GM23338 (cell line): Measurements from ENCODE around the gene ZNF697. TPM values are rescaled to one million over a fixed set of nuclear protein-coding genes. Genes with fewer than 3 reads are reported as not detected.

Source experiments
- ATAC-seq: fragments of 200-7000 bp; cut with Tn5 transposase; 3 replicates; pipeline ENCODE4 v1.9.1; 2020
- DNase-seq: peaks from one replicate; pipeline ENCODE4 v3.0.0-alpha.2; 2015; ENCODE audit warnings: low spot score
- H2AFZ ChIP-seq: fragments of 200-600 bp; sonication (generic); 2 replicates; pipeline ENCODE4 v1.8.0; 2016; ENCODE audit warnings: antibody characterized with exemption, mild to moderate bottlenecking, moderate library complexity
- H3F3A ChIP-seq: fragments of 200-600 bp; sonication (generic); replicated peaks from 2 replicates; pipeline ENCODE4 v1.8.0; 2017; ENCODE audit warnings: antibody characterized with exemption, mixed run types, low read depth
- H3K27ac ChIP-seq: fragments of 200-600 bp; sonication (generic); 2 replicates; pipeline ENCODE4 v1.6.1; 2016; ENCODE audit warnings: low read depth
- H3K27me3 ChIP-seq: fragments of 200-600 bp; sonication (generic); 2 replicates; pipeline ENCODE4 v1.8.0; 2016; ENCODE audit warnings: mild to moderate bottlenecking, mixed run types, moderate library complexity; ENCODE audit not compliant: insufficient read depth
- H3K36me3 ChIP-seq: fragments of 200-600 bp; sonication (generic); 2 replicates; pipeline ENCODE4 v1.8.0; 2016; ENCODE audit warnings: mild to moderate bottlenecking; ENCODE audit not compliant: insufficient read depth
- H3K4me1 ChIP-seq: fragments of 200-600 bp; sonication (generic); 2 replicates; pipeline ENCODE4 v1.8.0; 2016; ENCODE audit warnings: mild to moderate bottlenecking, moderate library complexity; ENCODE audit not compliant: insufficient read depth
- H3K4me2 ChIP-seq: fragments of 200-600 bp; sonication (generic); 2 replicates; pipeline ENCODE4 v1.7.1; 2017; ENCODE audit warnings: mixed run types
- H3K4me3 ChIP-seq: fragments of 200-600 bp; sonication (generic); 2 replicates; pipeline ENCODE4 v1.6.1; 2016; ENCODE audit warnings: mixed run types
- H3K79me2 ChIP-seq: fragments of 200-600 bp; sonication (generic); replicated peaks from 2 replicates; pipeline ENCODE4 v1.8.0; 2017; ENCODE audit warnings: mild to moderate bottlenecking; ENCODE audit not compliant: insufficient read depth
- H3K9me2 ChIP-seq: fragments of 200-600 bp; sonication (generic); 2 replicates; pipeline ENCODE4 v1.8.0; 2017; ENCODE audit not compliant: insufficient read depth
- H4K20me1 ChIP-seq: fragments of 200-600 bp; sonication (generic); replicated peaks from 2 replicates; pipeline ENCODE4 v1.8.0; 2017; ENCODE audit warnings: mild to moderate bottlenecking; ENCODE audit not compliant: insufficient read depth
- H3K27ac Mint-ChIP-seq: 2 replicates; pipeline ENCODE4 v1.8.0; 2020; ENCODE audit warnings: inconsistent platforms, mild to moderate bottlenecking, moderate library complexity, mixed read lengths
- H3K27me3 Mint-ChIP-seq: 3 replicates; pipeline ENCODE4 v1.8.0; 2022; ENCODE audit warnings: low read depth, mild to moderate bottlenecking, moderate library complexity, mixed read lengths, inconsistent platforms; ENCODE audit not compliant: insufficient read depth, poor library complexity
- H3K36me3 Mint-ChIP-seq: 3 replicates; pipeline ENCODE4 v1.8.0; 2021; ENCODE audit warnings: low read depth, mild to moderate bottlenecking, inconsistent platforms, moderate library complexity, mixed read lengths
- H3K4me1 Mint-ChIP-seq: 3 replicates; pipeline ENCODE4 v1.8.0; 2020; ENCODE audit warnings: mild to moderate bottlenecking, inconsistent platforms, mixed read lengths
- H3K4me3 Mint-ChIP-seq: 3 replicates; pipeline ENCODE4 v1.8.0; 2021; ENCODE audit warnings: moderate library complexity, mild to moderate bottlenecking, inconsistent platforms, mixed read lengths
- H3K9me3 Mint-ChIP-seq: 3 replicates; pipeline ENCODE4 v1.8.0; 2020; ENCODE audit warnings: moderate library complexity, mild to moderate bottlenecking, inconsistent platforms, mixed read lengths
- CREB1 ChIP-seq: fragments of 250-450 bp; sonication (Bioruptor Pico); IDR thresholded peaks from 2 replicates; pipeline ENCODE4 v1.5.0; 2020; ENCODE audit warnings: low read depth, mild to moderate bottlenecking, moderate library complexity
- EZH2 ChIP-seq: fragments of 200-600 bp; sonication (generic); IDR thresholded peaks from one replicate; pipeline ENCODE4 v1.8.0; 2017; ENCODE audit warnings: antibody characterized with exemption, mild to moderate bottlenecking, low read depth; ENCODE audit not compliant: unreplicated experiment
- EZH2phosphoT487 ChIP-seq: fragments of 200-600 bp; sonication (generic); IDR thresholded peaks from one replicate; pipeline ENCODE4 v1.8.1; 2018; ENCODE audit warnings: antibody characterized with exemption; ENCODE audit not compliant: unreplicated experiment
- JUNB ChIP-seq: IDR thresholded peaks from one replicate; pipeline ENCODE4 v1.6.1; 2016; ENCODE audit warnings: antibody characterized with exemption; ENCODE audit not compliant: unreplicated experiment
- NANOG ChIP-seq: IDR thresholded peaks from 2 replicates; pipeline ENCODE4 v1.6.1; 2016; ENCODE audit warnings: antibody characterized with exemption, borderline replicate concordance
- POLR2AphosphoS5 ChIP-seq: IDR thresholded peaks from 2 replicates; pipeline ENCODE4 v1.6.1; 2016; ENCODE audit warnings: antibody characterized with exemption, low read depth
- STAT1 ChIP-seq: IDR thresholded peaks from one replicate; pipeline ENCODE4 v1.6.1; 2016; ENCODE audit warnings: antibody characterized with exemption; ENCODE audit not compliant: unreplicated experiment
- ZNF114 ChIP-seq: fragments of 250-450 bp; sonication (Bioruptor Pico); IDR thresholded peaks from 2 replicates; pipeline ENCODE4 v1.5.0; 2020; ENCODE audit warnings: mild to moderate bottlenecking, moderate library complexity
- ZNF331 ChIP-seq: fragments of 250-450 bp; sonication (Bioruptor Pico); IDR thresholded peaks from 2 replicates; pipeline ENCODE4 v1.5.0; 2020; ENCODE audit warnings: low read depth, mild to moderate bottlenecking, moderate library complexity
- polyA plus RNA-seq: library from polyadenylated mRNA; unstranded; fragments of >200 nt; fragmentation: Nextera tagmentation; extraction: Ambion mirVana; gene quantifications from 2 replicates; pipeline ENCODE4 v1.2.1, GENCODE V29; 2016
- total RNA-seq: library from RNA; depleted of rRNA; stranded (reverse); fragments of >200 nt; shearing (Covaris generic); gene quantifications from 2 replicates; pipeline ENCODE4 v1.2.3, GENCODE V29; 2014
- TF ChIP-seq, protein P1 (sequence below): fragments of 250-450 bp; sonication (Bioruptor Pico); IDR thresholded peaks from 2 replicates; pipeline ENCODE4 v1.5.0; 2020; ENCODE audit warnings: mild to moderate bottlenecking, moderate library complexity
- TF ChIP-seq, protein P2 (sequence below): IDR thresholded peaks from 2 replicates; pipeline ENCODE4 v1.6.1; 2016; ENCODE audit warnings: antibody characterized with exemption
- TF ChIP-seq, protein P3 (sequence below), 2 experiments: fragments of 200-600 bp in 1 of 2; sonication (generic) in 1 of 2; conservative IDR thresholded peaks; 2 replicates each; pipeline versions ENCODE4 v1.5.1 to v1.6.1; 2016 to 2017; ENCODE audit warnings: antibody characterized with exemption in 2 of 2, low read depth in 2 of 2, mild to moderate bottlenecking in 2 of 2, moderate library complexity in 1 of 2
- TF ChIP-seq, protein P4 (sequence below): IDR thresholded peaks from one replicate; pipeline ENCODE4 v1.6.1; 2018; ENCODE audit warnings: antibody characterized with exemption; ENCODE audit not compliant: unreplicated experiment

ZNF697 gene
- total and polyA plus RNA-seq, 2 experiments from 2014 or later, result 5.4 to 32.0 TPM

DNA sequence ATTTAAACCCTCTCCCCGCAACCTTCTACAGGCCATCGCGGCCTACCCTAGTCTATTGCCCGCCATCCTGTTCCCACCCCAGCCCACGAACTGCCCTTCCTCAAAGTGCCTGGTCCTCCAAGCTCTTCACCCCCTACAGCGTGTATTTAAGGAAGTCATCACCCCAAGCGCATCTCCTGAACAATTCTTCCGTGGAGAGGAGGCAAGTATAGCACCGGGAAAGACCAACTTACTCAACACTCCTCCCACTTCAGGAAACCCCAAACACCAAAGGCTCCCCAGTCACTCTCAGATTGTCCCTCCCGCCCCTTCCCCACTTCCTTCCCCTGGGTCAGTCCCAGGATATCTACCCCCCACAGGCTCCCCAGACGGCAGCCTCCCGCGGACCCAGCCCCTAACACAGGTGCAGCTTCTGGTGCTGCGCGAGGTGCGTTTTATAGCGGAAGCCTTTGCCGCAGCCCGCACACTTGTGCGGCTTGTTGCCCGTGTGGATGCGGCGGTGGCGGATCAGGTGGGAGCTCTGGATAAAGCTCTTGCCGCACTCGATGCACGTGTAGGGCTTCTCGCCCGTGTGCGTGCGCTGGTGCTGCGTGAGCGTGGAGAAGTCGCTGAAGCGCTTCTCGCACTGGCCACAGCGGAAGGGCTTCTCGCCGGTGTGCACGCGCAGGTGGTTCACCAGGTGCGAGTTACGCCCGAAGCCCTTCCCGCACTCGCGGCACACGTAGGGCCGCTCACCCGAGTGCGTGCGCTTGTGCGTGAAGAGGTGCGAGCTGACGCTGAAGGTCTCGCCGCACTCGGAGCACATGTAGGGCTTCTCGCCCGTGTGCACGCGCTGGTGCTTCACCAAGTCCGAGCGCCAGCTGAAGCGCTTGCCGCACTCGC is 25.5 kb downstream of the ZNF697 start:
- no peak; the same call in 2 of the 3 replicates for ATAC-seq
- H3K36me3 ChIP-seq, result peaks cover 7% of the 10 kb centered on the region; the same call in 1 of the 2 replicates
- no peaks in the 10 kb centered on the region for H3K27me3 ChIP-seq
- TF ChIP-seq EZH2 (no peak), ZNF331 (CRISPR knock-in tag) (no peak), NANOG (no peak), POLR2AphosphoS5 (no peak), ZNF114 (CRISPR knock-in tag) (no peak), STAT1 (no peak), EZH2phosphoT487 (no peak), CREB1 (CRISPR knock-in tag) (no peak), JUNB (no peak)
- TF ChIP-seq, protein P1, sequence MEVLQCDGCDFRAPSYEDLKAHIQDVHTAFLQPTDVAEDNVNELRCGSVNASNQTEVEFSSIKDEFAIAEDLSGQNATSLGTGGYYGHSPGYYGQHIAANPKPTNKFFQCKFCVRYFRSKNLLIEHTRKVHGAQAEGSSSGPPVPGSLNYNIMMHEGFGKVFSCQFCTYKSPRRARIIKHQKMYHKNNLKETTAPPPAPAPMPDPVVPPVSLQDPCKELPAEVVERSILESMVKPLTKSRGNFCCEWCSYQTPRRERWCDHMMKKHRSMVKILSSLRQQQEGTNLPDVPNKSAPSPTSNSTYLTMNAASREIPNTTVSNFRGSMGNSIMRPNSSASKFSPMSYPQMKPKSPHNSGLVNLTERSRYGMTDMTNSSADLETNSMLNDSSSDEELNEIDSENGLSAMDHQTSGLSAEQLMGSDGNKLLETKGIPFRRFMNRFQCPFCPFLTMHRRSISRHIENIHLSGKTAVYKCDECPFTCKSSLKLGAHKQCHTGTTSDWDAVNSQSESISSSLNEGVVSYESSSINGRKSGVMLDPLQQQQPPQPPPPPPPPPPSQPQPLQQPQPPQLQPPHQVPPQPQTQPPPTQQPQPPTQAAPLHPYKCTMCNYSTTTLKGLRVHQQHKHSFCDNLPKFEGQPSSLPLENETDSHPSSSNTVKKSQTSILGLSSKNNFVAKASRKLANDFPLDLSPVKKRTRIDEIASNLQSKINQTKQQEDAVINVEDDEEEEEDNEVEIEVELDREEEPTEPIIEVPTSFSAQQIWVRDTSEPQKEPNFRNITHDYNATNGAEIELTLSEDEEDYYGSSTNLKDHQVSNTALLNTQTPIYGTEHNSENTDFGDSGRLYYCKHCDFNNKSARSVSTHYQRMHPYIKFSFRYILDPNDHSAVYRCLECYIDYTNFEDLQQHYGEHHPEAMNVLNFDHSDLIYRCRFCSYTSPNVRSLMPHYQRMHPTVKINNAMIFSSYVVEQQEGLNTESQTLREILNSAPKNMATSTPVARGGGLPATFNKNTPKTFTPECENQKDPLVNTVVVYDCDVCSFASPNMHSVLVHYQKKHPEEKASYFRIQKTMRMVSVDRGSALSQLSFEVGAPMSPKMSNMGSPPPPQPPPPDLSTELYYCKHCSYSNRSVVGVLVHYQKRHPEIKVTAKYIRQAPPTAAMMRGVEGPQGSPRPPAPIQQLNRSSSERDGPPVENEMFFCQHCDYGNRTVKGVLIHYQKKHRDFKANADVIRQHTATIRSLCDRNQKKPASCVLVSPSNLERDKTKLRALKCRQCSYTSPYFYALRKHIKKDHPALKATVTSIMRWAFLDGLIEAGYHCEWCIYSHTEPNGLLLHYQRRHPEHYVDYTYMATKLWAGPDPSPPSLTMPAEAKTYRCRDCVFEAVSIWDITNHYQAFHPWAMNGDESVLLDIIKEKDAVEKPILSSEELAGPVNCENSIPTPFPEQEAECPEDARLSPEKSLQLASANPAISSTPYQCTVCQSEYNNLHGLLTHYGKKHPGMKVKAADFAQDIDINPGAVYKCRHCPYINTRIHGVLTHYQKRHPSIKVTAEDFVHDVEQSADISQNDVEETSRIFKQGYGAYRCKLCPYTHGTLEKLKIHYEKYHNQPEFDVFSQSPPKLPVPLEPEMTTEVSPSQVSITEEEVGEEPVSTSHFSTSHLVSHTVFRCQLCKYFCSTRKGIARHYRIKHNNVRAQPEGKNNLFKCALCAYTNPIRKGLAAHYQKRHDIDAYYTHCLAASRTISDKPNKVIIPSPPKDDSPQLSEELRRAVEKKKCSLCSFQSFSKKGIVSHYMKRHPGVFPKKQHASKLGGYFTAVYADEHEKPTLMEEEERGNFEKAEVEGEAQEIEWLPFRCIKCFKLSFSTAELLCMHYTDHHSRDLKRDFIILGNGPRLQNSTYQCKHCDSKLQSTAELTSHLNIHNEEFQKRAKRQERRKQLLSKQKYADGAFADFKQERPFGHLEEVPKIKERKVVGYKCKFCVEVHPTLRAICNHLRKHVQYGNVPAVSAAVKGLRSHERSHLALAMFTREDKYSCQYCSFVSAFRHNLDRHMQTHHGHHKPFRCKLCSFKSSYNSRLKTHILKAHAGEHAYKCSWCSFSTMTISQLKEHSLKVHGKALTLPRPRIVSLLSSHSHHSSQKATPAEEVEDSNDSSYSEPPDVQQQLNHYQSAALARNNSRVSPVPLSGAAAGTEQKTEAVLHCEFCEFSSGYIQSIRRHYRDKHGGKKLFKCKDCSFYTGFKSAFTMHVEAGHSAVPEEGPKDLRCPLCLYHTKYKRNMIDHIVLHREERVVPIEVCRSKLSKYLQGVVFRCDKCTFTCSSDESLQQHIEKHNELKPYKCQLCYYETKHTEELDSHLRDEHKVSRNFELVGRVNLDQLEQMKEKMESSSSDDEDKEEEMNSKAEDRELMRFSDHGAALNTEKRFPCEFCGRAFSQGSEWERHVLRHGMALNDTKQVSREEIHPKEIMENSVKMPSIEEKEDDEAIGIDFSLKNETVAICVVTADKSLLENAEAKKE (CRISPR knock-in tag), result no peak
- TF ChIP-seq, protein P2, sequence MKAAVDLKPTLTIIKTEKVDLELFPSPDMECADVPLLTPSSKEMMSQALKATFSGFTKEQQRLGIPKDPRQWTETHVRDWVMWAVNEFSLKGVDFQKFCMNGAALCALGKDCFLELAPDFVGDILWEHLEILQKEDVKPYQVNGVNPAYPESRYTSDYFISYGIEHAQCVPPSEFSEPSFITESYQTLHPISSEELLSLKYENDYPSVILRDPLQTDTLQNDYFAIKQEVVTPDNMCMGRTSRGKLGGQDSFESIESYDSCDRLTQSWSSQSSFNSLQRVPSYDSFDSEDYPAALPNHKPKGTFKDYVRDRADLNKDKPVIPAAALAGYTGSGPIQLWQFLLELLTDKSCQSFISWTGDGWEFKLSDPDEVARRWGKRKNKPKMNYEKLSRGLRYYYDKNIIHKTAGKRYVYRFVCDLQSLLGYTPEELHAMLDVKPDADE, result no peak
- TF ChIP-seq, protein P3, sequence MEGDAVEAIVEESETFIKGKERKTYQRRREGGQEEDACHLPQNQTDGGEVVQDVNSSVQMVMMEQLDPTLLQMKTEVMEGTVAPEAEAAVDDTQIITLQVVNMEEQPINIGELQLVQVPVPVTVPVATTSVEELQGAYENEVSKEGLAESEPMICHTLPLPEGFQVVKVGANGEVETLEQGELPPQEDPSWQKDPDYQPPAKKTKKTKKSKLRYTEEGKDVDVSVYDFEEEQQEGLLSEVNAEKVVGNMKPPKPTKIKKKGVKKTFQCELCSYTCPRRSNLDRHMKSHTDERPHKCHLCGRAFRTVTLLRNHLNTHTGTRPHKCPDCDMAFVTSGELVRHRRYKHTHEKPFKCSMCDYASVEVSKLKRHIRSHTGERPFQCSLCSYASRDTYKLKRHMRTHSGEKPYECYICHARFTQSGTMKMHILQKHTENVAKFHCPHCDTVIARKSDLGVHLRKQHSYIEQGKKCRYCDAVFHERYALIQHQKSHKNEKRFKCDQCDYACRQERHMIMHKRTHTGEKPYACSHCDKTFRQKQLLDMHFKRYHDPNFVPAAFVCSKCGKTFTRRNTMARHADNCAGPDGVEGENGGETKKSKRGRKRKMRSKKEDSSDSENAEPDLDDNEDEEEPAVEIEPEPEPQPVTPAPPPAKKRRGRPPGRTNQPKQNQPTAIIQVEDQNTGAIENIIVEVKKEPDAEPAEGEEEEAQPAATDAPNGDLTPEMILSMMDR (conservative IDR thresholded peaks at IDR 0.05; ENCODE audit: low read depth in 2 of 2), result no peak
- TF ChIP-seq, protein P4, sequence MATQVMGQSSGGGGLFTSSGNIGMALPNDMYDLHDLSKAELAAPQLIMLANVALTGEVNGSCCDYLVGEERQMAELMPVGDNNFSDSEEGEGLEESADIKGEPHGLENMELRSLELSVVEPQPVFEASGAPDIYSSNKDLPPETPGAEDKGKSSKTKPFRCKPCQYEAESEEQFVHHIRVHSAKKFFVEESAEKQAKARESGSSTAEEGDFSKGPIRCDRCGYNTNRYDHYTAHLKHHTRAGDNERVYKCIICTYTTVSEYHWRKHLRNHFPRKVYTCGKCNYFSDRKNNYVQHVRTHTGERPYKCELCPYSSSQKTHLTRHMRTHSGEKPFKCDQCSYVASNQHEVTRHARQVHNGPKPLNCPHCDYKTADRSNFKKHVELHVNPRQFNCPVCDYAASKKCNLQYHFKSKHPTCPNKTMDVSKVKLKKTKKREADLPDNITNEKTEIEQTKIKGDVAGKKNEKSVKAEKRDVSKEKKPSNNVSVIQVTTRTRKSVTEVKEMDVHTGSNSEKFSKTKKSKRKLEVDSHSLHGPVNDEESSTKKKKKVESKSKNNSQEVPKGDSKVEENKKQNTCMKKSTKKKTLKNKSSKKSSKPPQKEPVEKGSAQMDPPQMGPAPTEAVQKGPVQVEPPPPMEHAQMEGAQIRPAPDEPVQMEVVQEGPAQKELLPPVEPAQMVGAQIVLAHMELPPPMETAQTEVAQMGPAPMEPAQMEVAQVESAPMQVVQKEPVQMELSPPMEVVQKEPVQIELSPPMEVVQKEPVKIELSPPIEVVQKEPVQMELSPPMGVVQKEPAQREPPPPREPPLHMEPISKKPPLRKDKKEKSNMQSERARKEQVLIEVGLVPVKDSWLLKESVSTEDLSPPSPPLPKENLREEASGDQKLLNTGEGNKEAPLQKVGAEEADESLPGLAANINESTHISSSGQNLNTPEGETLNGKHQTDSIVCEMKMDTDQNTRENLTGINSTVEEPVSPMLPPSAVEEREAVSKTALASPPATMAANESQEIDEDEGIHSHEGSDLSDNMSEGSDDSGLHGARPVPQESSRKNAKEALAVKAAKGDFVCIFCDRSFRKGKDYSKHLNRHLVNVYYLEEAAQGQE, result no peak
- H3K27ac Mint-ChIP-seq, result no peak overlapping the region; the same call in 1 of the 2 replicates
- no peak overlapping the region for H2AFZ ChIP-seq
- no peak overlapping the region for H3K4me3 Mint-ChIP-seq
- peaks cover 47% of the 10 kb centered on the region for H3K4me1 Mint-ChIP-seq
- H4K20me1 ChIP-seq, result peaks cover 17% of the 10 kb centered on the region; the same call in 1 of the 2 replicates
- H3K27ac ChIP-seq, result no peak overlapping the region
- H3F3A ChIP-seq, result no peaks in the 10 kb centered on the region
- H3K4me1 ChIP-seq, result peaks cover 17% of the 10 kb centered on the region
- DNase-seq, result no peak
- no peak overlapping the region for H3K4me3 ChIP-seq
- H3K36me3 Mint-ChIP-seq, result peaks cover 34% of the 10 kb centered on the region
- peaks cover 13% of the 10 kb centered on the region for H3K79me2 ChIP-seq
- no peaks in the 10 kb centered on the region for H3K9me2 ChIP-seq
- H3K4me2 ChIP-seq, result peak overlapping the region; percentile 11; the same call in 1 of the 2 replicates
- H3K9me3 Mint-ChIP-seq, result no peaks in the 10 kb centered on the region; the same call in 2 of the 3 replicates
- no peaks in the 10 kb centered on the region for H3K27me3 Mint-ChIP-seq
